Skin epidermis (tissue), 12 donors: ENCODE results near the gene PYGB.

Source experiments
- H3K27ac ChIP-seq, 21 experiments: fragments of 200-600 bp; sonication (generic) in 11 of 21; one replicate each; pipeline ENCODE4 v1.5.0; 2020; ENCODE audit warnings: mild to moderate bottlenecking in 3 of 21, inconsistent platforms in 2 of 21, moderate library complexity in 2 of 21
- H3K4me3 ChIP-seq, 7 experiments: fragments of 200-600 bp; sonication (generic) in 2 of 7; one replicate each; pipeline ENCODE4 v1.5.0; 2020; ENCODE audit warnings: inconsistent platforms in 2 of 7, mild to moderate bottlenecking in 2 of 7, moderate library complexity in 1 of 7

PYGB gene

DNA sequence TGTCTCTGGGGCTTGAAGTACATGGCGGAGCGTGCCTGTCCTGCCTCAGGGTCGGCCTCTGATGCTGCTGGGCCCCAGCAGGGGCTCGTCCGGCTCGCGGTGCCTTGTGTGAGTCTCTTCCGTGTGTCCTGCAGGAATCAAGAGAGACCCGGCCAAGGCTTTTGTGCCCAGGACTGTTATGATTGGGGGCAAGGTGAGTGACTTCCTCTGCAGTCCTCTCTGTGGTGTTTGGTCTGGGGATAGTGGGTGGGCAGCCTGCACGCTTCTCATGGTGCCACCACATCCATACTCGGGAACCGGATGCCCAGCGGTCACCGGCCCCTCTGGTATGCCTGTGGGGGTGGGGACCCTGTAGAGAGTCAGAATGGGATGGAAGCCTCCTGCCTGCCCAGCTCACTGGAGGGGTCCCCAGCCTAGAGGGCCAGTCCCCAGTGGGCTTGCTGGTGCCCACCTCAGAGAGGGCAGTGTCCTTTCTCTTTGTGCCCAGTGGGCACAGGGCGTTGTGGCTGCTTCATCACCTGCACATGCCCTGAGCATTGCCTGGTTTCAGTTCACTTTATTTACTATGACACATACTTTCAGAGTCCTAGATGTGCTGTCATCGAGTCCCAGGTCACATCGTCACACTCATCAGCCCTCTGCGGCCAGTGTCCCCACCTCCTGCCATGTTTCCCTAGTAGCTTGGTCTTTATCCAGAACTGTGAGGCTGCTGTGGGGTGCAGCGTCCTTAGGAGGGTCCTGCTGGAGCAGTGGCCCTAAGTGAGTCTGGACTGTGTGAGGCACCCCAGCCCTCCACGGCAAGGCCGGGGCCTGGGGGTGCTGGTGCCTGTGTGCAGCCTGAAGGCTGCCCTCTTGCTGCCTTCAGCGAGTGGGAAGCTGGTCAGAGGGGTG lies 40.7 kb downstream of the PYGB start:
- Histone ChIP-seq H3K4me3 (no peak overlapping the region), H3K27ac (no peak overlapping the region)

DNA sequence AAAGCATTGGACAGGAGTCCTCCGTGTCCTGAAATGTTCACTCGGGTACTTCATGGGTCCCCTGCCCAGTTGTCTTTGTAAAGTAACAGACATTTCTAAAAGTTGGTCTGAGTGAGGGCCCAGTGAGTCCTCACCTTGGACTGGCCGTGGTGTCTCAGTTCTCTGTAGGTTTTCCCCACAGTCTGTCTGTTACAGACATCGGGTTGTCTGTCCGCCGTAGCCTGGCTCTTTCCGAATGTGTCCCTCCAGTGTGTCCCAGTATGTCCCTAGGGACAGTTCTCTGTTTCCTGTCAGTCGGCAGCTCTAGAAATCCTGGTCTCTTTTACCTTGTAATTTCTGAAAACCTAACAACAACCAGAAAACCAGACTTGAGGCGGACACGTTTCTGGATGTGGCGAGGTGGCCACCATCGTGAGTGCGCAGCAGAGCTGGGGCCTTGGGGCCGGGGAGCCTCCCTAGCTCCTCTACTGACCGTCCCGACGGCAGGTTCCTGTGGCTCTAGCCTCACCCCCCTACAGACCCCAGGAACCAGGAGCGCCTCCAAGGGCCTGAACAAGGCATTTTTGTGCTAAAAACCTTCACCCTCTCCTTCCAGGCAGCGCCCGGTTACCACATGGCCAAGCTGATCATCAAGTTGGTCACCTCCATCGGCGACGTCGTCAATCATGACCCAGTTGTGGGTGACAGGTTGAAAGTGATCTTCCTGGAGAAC lies 42.2 kb downstream of the PYGB start:
- Histone ChIP-seq H3K4me3 (no peak overlapping the region), H3K27ac (no peak overlapping the region)

DNA sequence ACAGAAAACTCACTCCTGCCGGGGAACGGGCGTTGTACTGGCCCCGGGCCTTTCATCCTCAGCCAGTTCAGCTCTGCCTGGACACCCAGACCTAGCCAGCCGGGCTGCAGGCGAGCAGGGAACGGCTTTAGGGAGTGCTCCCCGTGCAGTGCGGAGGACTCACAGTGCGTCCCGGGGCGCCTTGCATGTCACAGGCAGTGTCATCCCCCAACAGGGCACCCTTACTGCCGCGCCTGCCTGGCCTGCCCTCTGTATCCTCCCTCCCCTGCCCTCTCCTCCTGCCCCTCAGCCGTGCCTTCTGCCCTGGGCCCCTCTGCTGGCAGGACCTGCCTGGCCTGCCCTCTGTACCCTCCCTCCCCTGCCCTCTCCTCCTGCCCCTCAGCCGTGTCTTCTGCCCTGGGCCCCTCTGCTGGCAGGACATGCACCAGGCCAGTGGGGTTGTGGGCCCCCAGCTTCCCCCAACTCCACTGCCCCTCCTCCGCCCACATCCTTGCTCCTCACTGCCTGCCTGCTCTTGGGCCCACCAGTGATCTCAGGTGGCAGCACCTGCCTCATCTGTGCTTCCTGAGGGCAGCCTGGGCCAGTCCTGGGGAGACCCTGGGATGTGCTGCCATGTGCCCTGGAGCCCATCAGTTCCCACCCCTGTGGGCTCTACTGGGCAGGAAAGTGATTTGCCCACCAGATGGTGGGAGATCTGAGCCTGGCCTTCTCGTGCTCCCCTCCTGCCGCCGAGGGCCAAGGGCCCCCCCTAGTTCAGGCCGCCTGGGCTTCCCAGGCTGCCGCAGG lies 43.0 kb downstream of the PYGB start:
- H3K4me3 ChIP-seq = no peak overlapping the region
- no peak overlapping the region for H3K27ac ChIP-seq

DNA sequence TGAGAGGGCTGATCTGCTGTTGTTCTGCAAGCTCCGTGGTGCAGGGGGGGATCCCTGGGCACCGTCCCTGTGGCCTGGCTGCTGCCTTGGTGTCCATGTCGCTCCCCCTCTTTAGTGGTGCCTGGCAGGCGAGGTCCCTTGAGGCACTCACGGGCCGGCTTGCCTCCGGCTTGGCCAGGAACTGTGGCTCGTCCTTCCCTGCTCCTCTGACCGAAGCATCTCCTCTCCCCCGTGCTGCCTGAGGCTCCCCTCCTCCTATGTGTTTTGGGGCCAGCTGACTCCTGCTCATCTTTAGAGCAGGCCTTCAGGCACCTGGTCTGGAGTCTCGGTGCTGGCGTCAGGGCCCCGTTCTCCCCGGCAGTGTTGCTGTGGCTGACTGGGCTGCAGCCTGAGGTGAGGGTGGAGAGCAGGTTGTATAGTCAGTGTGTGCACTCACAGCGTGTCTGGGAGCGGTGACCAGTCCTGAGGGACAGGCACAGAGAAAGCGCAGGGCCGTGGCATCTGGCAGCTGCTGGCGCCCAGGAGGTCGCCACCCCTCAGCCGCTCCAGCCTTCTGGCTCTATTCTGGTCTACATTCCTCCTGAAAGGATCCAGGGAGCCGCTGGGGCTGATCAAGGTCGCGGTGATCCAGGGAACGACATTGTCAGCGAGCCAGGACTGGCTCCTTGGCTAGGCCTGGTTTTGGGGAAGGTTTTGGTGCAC lies 43.7 kb downstream of the PYGB start:
- H3K27ac ChIP-seq = no peak overlapping the region
- no peak overlapping the region for H3K4me3 ChIP-seq

DNA sequence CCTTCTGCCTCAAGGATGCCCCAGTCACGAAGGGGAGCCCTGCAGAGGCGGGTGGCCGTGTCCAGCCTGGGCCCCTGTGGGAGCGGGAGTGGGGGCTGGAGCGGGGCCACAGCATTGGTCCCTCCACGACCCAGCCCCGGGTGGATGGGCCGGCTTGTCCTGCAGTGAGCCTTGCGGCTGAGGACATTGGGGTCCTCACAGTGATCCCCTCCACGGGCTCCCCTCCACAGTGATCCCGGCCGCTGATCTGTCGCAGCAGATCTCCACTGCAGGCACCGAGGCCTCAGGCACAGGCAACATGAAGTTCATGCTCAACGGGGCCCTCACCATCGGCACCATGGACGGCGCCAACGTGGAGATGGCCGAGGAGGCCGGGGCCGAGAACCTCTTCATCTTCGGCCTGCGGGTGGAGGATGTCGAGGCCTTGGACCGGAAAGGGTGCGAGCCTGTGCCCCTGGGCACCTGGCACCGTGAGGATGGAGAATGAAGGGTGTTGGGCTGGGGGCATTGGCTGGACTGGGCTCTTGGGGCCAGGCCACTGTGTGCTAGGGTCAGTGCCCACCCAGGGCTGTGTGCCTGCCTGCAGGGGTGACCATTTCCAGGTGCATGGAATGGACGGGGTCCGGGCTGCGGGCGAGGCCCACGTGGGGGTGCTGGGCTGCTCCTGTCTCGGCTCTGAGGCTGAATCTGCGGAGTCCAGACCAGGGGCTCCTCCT lies 44.4 kb downstream of the PYGB start:
- Histone ChIP-seq H3K27ac (peak overlapping the region in 1 of 21 experiments; percentile 28), H3K4me3 (no peak overlapping the region)

DNA sequence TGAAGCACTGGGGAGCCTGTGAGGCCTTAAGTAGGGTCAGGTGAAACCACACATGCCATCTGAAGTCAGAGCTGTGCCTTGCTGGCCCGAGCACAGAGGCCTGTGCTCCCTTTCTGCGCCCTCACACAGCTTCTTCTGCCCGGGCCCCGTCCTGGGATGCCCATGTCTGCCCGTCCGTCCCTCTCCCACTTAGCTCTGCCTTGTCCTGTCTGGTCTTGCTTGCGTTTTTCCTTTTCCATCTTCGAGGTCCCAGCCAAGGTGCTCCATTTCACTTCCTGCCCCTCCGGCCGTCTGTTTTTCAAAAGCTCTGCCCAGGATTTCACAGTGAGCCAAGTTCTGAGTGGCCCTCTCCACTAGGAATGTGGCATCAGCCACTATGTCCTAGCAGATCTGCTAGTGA lies 45.6 kb downstream of the PYGB start:
- H3K27ac ChIP-seq = peak overlapping the region in 3 of 21 experiments; percentile 24 to 44 (median 32)
- H3K4me3 ChIP-seq = no peak overlapping the region

DNA sequence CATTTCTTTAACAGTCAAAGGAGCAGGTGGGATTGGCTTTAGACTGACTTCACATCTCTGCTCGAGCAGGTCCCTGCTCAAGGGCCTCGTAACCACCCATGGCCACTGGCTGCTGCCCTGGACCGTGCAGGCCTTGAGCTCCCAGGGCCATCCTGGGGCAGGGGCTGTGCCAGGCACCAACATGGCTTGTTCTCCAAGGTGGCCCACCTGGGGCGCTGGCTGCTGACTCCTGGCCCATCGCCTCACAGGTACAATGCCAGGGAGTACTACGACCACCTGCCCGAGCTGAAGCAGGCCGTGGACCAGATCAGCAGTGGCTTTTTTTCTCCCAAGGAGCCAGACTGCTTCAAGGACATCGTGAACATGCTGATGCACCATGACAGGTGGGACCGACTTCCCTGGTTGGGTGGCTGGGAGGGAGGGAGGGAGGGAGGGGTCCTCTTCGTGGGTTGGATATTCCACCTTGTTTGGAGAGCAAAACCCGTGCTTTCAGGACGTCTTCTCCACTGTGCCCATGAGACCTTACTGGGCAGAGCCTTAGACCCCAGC lies 46.1 kb downstream of the PYGB start:
- no peak overlapping the region for H3K4me3 ChIP-seq
- H3K27ac ChIP-seq = peak overlapping the region in 4 of 21 experiments; percentile 4 to 72 (median 38)

DNA sequence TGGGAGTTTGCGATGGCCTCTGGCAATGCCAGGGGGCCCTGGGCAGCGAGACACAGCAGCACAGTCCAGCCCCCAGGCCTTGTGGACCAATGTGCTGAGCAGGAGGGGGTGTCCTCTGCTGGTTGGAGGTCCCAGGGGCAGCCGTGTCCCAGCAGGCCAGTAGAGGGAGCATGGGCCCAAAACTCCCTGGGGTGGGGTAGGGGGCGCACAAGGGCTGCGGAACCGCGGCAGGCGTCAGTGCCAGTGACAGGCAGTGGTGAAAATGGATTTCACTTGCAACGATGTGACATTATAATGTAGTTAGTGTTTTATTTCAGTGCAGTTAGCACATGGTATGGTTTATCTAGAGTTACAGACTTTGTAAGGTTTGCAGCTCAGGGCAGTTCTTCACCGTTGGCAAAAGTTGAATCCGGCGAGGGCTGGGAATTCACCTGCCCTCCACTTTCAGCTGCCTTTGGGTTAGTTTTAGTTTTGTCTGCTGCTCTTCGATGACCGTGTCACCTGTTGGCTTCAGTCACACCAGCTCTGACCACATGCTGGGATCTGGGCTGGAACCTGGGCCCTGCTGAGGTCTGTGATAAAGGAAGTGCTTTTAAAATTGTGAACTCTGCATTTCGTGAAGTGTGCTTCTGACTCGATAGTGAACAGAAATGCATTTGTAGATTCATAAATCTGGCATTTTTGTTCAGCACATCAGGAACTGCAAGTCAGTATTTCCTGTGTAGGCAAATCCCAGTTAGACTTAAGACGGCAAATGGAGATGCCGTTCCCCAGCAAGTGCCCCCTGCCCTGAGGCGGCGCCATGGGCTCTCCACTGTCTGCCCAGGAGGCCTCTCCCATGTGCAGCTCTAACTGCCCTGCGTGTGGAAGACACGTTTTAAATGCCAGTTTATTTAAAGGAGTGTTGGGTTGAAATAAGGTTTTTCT lies 46.8 kb downstream of the PYGB start:
- Histone ChIP-seq H3K4me3 (no peak overlapping the region), H3K27ac (peak overlapping the region in 10 of 21 experiments; percentile 2 to 75 (median 42))

DNA sequence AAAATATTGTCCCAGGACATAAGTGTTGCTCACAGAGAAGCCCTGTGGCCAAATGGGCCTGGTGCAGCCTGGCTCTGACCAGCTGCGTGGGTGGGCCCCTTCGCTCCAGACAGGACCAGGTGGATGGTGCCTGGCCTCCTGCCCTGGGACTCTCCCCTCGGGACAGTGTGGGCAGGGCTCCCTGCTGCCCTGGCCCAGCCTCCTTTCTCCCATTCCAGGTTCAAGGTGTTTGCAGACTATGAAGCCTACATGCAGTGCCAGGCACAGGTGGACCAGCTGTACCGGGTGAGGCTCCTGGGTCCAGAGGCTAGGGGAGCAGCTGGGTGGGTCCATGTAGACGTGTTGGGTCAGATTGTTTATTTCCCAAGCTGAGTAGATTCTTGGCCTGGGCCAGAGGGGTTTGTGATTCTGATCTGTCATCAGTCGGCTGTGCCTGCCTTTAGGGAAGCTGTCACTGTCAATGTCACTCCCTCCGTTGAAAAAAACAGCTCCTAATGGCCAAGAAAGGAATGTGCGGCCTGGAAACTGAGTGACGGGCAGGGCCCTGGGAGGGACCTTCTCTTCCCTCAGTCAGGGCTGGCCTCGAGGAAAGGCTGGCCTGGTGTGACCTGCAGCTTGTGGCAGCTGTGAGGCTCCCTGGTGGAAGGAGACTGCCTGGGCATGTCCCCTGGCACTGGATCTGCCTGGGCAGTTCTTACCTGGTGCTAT lies 47.7 kb downstream of the PYGB start:
- Histone ChIP-seq H3K4me3 (no peak overlapping the region), H3K27ac (peak overlapping the region in 14 of 21 experiments; percentile 2 to 75 (median 40))

DNA sequence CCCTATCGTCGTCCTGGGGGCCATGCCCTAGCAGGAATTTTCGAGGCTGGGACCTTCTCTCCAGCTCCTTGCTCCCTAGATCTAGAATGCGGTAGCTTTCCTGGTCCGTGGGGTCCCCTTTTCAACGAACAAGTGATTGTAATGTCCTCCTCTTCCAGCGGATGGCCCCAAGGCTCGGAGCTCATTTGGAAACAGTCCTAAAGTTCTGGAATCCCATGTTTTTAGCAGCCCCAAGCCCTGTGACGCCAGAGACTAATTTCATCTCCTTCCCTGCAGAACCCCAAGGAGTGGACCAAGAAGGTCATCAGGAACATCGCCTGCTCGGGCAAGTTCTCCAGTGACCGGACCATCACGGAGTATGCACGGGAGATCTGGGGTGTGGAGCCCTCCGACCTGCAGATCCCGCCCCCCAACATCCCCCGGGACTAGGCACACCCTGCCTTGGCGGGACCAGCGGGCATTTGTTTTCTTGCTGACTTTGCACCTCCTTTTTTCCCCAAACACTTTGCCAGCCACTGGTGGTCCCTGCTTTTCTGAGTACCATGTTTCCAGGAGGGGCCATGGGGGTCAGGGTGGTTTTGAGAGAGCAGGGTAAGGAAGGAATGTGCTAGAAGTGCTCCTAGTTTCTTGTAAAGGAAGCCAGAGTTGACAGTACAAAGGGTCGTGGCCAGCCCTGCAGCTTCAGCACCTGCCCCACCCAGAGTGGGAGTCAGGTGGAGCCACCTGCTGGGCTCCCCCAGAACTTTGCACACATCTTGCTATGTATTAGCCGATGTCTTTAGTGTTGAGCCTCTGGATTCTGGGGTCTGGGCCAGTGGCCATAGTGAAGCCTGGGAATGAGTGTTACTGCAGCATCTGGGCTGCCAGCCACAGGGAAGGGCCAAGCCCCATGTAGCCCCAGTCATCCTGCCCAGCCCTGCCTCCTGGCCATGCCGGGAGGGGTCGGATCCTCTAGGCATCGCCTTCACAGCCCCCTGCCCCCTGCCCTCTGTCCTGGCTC lies 48.5 kb downstream of the PYGB start:
- peak overlapping the region in 15 of 21 experiments; percentile 2 to 75 (median 39) for H3K27ac ChIP-seq
- H3K4me3 ChIP-seq = no peak overlapping the region

DNA sequence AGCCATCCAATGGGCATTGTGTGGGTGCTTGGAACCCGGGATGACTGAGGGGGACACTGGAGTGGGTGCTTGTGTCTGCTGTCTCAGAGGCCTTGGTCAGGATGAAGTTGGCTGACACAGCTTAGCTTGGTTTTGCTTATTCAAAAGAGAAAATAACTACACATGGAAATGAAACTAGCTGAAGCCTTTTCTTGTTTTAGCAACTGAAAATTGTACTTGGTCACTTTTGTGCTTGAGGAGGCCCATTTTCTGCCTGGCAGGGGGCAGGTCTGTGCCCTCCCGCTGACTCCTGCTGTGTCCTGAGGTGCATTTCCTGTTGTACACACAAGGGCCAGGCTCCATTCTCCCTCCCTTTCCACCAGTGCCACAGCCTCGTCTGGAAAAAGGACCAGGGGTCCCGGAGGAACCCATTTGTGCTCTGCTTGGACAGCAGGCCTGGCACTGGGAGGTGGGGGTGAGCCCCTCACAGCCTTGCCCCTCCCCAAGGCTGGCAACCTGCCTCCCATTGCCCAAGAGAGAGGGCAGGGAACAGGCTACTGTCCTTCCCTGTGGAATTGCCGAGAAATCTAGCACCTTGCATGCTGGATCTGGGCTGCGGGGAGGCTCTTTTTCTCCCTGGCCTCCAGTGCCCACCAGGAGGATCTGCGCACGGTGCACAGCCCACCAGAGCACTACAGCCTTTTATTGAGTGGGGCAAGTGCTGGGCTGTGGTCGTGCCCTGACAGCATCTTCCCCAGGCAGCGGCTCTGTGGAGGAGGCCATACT lies 49.4 kb downstream of the PYGB start:
- Histone ChIP-seq H3K27ac (peak overlapping the region in 10 of 21 experiments; percentile 3 to 67 (median 40)), H3K4me3 (no peak overlapping the region)

DNA sequence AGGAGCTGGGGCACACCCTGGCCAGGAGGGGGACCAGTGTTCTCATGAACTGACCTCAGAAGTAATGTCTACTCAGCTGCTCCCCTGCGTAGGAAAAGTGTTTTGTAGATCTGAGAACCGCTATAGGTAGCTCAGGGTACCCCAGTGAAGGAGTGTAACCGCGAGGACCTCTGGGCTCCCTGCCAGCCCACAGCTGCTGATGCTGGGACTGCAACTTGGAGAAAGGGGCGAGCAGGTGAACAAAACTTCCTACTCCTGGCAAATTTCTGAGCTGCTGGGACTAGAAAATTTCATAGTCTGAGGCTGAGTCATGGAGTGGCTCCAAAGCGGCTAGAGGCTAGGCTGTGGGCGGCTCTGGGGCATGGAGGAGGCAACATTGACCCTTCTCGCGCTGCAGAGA lies 51.9 kb downstream of the PYGB start:
- H3K4me3 ChIP-seq = no peak overlapping the region
- H3K27ac ChIP-seq = peak overlapping the region in 1 of 21 experiments; percentile 21

DNA sequence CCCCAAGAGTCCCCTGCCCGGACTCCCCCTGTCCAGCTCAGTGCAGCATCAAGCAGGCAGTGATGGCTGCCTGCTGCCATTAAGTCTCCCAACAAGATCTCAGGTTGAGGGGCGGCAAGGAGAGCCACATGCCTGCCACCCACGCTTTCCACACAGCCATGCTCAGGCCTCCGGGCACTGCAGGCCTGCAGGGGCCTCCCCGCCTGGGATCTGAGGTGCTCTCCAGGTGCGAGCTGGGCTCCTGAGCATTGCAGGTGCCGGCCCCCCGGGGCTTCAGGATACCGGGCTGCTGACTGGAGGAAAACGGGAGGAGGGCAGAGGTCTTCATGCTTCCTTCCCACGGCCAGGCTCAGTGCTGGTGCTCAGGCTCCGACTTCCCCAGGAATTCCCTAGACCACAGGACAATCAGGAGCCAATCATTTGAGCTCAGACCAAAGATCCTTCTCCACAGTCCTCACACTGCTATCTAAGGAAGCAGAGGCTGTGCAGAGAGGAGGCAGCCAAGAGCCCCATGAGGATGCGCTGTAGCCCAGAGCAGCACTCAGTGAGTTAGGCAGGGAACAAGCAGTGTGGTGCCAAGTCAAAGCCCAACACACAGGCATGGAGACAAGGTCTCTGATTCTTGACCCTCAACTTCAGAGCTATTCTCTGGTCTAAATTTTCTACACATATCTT lies 52.7 kb downstream of the PYGB start:
- Histone ChIP-seq H3K27ac (peak overlapping the region in 1 of 21 experiments; percentile 21), H3K4me3 (no peak overlapping the region)

DNA sequence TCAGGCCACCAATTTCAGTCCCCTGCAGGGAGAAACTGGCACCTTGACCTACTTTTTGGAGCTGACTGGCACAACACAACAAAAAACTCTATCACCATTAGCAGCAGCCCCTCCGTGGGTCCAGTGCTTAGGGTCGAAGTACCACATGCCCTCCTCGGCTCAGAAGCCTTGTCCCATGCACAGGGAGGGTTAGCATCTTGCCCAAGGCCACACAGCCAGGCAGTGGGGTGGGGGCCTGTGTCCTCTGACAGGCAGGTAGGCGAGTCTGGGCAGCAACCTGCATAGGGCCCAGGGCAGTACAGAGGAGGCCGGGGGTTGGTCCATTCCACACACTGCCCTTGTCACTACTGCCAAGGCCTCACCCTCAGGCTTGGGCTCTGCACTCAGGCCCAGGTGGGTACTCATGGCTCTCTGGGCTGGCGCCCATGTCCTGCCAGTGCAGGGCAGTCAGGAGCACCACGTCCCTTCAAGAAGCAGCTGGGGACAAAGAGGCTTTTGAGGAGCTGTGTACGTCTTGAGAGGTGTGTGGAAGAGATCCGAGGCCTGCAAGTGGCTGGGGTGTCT lies 53.6 kb downstream of the PYGB start:
- H3K27ac ChIP-seq = peak overlapping the region in 1 of 21 experiments; percentile 21

More for the DNA sequence above, 53.6 kb downstream of the PYGB start:
- no peak overlapping the region for H3K4me3 ChIP-seq
